HUES48 (cell line): ENCODE data around the gene RAPGEF6.

Source experiments
- H3K27ac ChIP-seq: one replicate; pipeline ENCODE4 v1.7.0; 2013; ENCODE audit warnings: low read depth, low read length, inconsistent platforms
- H3K27me3 ChIP-seq: 2 replicates; pipeline ENCODE4 v1.6.1; 2013; ENCODE audit warnings: mild to moderate bottlenecking, low read length; ENCODE audit not compliant: control insufficient read depth, insufficient read depth
- H3K36me3 ChIP-seq: 2 replicates; pipeline ENCODE4 v1.6.1; 2013; ENCODE audit warnings: low read length; ENCODE audit not compliant: control insufficient read depth, insufficient read depth
- H3K4me1 ChIP-seq: 2 replicates; pipeline ENCODE4 v1.6.1; 2013; ENCODE audit warnings: mild to moderate bottlenecking, low read length; ENCODE audit not compliant: control insufficient read depth, insufficient read depth
- H3K4me3 ChIP-seq: 2 replicates; pipeline ENCODE4 v1.5.1; 2013; ENCODE audit warnings: mild to moderate bottlenecking, low read depth, low read length
- H3K9ac ChIP-seq: 2 replicates; pipeline ENCODE4 v1.6.1; 2013; ENCODE audit warnings: mild to moderate bottlenecking, low read depth, low read length, moderate library complexity
- H3K9me3 ChIP-seq: 2 replicates; pipeline ENCODE4 v1.6.1; 2013; ENCODE audit warnings: low read length; ENCODE audit not compliant: control insufficient read depth, insufficient read depth

RAPGEF6 gene

DNA sequence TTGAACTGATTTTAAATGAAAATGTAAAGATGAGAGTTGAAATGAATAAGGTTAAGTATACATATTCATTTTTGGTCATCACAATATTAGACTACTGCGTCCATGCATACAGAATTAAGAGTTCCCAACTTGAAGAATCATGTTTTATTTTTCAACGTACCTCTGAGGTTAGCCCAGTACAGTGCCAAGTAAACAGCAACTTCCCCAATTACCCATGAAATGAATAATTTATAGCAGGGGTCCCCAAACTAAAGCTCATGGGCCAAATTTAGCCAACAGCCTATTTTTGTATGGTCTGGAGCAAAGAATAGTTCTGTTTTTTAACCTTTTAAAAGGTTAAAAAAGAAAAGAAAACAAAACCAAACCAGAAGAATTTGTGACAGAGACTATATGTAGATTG, 203.2 kb downstream of the RAPGEF6 start:
- Histone ChIP-seq H3K9ac (no peak overlapping the region), H3K27me3 (no peaks in the 10 kb centered on the region), H3K36me3 (peaks cover 60% of the 10 kb centered on the region), H3K4me1 (no peaks in the 10 kb centered on the region), H3K4me3 (no peak overlapping the region), H3K9me3 (no peaks in the 10 kb centered on the region), H3K27ac (no peak overlapping the region)

DNA sequence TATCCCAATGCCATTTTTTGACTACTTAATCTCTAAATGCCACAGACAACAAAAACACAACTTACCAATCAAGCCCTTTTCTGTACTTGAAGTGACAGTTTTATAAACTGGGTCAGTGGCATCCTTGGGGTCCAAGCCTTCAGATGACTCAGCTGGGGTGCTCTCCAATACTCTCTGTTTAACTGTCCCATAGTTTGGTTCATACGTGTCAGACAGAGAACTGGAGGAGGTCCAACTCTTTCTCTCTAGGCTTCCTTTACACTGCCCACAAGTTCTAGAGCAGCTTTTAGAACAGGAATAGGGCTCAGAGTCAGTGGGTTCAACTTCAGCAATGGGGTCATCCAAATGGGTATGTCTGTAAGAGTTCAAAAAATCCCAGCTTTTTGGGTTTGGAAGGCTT, 204.2 kb downstream of the RAPGEF6 start:
- H3K36me3 ChIP-seq = peaks cover 58% of the 10 kb centered on the region
- H3K4me1 ChIP-seq = no peaks in the 10 kb centered on the region
- no peak overlapping the region for H3K4me3 ChIP-seq
- H3K9me3 ChIP-seq = no peaks in the 10 kb centered on the region
- no peak overlapping the region for H3K9ac ChIP-seq
- no peaks in the 10 kb centered on the region for H3K27me3 ChIP-seq
- H3K27ac ChIP-seq = no peak overlapping the region

DNA sequence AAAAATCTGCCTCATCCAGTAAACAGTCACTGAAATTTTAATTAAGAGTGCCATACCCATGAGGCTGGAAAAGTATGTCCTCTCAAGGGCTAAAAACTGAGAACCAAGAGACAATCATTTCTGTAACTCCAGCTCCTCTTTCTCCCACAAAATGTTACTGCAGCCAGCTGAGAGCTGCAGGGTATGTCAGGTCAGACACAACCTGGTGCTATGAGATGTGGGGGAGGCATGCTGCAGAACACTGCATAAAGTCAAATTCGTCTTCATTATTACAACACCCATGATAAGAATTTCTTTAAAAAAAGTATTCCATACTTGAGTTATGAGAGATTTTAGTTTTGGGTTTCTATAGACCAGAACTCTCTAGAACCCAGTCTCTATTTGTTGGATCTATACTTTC, 209.0 kb downstream of the RAPGEF6 start:
- no peaks in the 10 kb centered on the region for H3K4me1 ChIP-seq
- no peak overlapping the region for H3K4me3 ChIP-seq
- no peaks in the 10 kb centered on the region for H3K27me3 ChIP-seq
- H3K36me3 ChIP-seq = peaks cover 36% of the 10 kb centered on the region
- H3K9ac ChIP-seq = no peak overlapping the region
- H3K27ac ChIP-seq = no peak overlapping the region
- no peaks in the 10 kb centered on the region for H3K9me3 ChIP-seq

DNA sequence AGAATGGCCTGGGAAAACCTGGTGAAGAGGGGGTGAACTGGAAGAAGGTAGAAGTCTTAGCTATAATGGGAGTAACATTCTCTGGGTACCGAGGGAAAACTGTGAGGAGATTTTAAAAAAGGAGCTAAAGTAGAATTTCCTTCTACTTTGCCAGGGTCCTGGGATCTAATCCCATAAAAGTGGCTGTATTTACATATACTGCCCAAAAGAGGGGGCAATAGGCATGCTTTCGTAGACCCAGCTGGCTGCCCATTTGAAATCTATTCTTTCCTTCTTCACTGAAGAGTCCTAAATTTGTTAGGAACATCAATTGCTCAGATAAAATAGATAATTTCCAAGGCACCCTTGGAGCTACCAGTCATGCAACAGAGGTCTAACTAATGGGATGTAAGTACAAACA, 212.0 kb downstream of the RAPGEF6 start:
- Histone ChIP-seq H3K27ac (no peak overlapping the region), H3K4me3 (no peak overlapping the region), H3K27me3 (no peaks in the 10 kb centered on the region), H3K4me1 (no peaks in the 10 kb centered on the region), H3K9me3 (no peaks in the 10 kb centered on the region), H3K9ac (no peak overlapping the region), H3K36me3 (peaks cover 21% of the 10 kb centered on the region)

DNA sequence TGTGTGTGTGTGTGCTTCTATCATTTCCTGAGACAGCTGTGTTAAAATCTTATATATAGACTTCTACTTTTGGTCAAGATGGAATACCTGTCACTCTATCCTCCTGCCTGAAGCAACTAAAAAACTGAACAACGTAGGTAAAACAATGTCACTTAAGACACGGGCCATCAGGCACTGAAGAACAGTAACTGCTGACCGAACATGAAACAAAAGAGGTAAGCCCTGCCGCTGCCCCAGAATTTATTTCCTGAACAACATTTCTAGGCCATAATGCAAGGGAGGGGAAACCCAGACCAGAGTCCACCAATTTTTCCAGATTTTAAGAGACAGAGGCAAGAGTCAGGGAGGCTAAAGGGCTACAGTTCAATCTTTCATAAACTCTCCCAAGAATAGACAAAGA, 215.2 kb downstream of the RAPGEF6 start:
- no peak overlapping the region for H3K4me3 ChIP-seq
- no peaks in the 10 kb centered on the region for H3K9me3 ChIP-seq
- H3K9ac ChIP-seq = no peak overlapping the region
- peaks cover 14% of the 10 kb centered on the region; the same call in 1 of the 2 replicates for H3K36me3 ChIP-seq
- H3K4me1 ChIP-seq = no peaks in the 10 kb centered on the region
- H3K27me3 ChIP-seq = no peaks in the 10 kb centered on the region
- no peak overlapping the region for H3K27ac ChIP-seq

DNA sequence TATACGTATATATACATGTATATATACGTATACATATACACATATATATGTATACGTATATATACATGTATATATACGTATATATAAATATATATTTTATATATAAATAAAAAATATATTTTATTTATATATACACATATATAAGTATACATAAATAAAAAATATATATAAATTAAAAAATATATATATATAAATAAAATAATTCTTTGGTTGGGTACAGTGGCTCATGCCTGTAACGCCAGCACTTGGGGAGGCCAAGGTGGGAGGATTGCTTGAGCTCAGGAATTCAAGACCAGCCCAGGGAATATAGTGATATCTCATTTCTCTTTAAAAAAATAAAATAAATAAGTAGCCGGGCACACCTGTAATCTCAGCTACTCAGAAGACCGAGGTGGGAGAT, 216.2 kb downstream of the RAPGEF6 start:
- Histone ChIP-seq H3K36me3 (peaks cover 14% of the 10 kb centered on the region; the same call in 1 of the 2 replicates), H3K27ac (no peak overlapping the region), H3K9me3 (no peaks in the 10 kb centered on the region), H3K27me3 (no peaks in the 10 kb centered on the region), H3K4me3 (no peak overlapping the region), H3K4me1 (no peaks in the 10 kb centered on the region), H3K9ac (no peak overlapping the region)

DNA sequence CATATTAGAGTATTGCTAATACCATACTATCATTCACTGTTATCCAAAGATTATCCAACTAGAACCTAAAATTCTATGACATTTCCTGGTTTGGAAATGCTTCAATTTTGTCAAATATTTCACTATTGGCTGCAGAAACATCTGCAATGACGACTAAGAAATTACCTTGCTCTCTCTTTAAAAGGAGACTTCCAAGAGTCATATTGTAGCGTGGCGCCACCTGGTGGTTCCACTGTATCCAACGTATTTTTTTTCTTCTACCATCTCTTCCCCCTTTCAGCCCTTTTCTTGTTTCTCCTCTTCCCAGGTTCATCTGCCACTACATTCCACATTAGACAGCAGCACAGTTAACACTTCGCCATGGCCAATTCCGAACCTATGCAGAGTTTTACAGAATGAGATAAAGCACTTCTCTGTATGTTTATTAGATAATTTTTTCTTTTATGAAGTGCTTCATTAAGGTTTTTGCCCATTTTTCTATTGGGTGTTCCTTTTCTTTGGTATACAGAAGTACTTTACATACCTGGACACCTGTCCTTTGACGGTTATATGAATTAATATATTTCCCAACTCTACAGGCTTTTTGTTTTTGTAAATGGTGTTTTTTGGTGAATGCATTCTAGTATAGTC, 217.7 kb downstream of the RAPGEF6 start:
- no peak overlapping the region for H3K27ac ChIP-seq
- H3K9ac ChIP-seq = no peak overlapping the region

DNA sequence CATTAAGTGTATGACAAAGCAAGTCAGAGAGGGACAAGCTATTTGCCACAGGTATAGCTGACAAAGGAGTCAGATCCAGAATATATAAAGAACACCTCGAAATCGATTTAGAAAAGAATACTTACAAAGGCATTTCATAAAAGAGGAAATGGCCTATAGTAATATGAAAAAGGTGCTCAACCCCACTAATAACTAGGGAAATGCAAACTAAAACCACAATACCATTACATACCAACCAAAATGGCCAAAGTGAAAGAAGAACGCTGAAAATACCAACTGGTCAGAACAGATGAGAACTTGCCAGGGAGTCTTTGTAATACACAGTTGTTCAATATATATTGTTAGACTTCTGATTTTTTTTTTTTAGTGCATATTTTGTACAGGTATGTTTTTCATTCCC, 218.3 kb downstream of the RAPGEF6 start:
- H3K27ac ChIP-seq = no peak overlapping the region
- H3K4me1 ChIP-seq = no peaks in the 10 kb centered on the region
- no peak overlapping the region for H3K4me3 ChIP-seq
- H3K36me3 ChIP-seq = peaks cover 4% of the 10 kb centered on the region; the same call in 1 of the 2 replicates
- H3K9me3 ChIP-seq = no peaks in the 10 kb centered on the region
- H3K27me3 ChIP-seq = no peaks in the 10 kb centered on the region
- H3K9ac ChIP-seq = no peak overlapping the region

More for the DNA sequence above, 217.7 kb downstream of the RAPGEF6 start:
- Histone ChIP-seq H3K27me3 (no peaks in the 10 kb centered on the region), H3K36me3 (peaks cover 8% of the 10 kb centered on the region; the same call in 1 of the 2 replicates), H3K9me3 (no peaks in the 10 kb centered on the region), H3K4me3 (no peak overlapping the region), H3K4me1 (no peaks in the 10 kb centered on the region)

DNA sequence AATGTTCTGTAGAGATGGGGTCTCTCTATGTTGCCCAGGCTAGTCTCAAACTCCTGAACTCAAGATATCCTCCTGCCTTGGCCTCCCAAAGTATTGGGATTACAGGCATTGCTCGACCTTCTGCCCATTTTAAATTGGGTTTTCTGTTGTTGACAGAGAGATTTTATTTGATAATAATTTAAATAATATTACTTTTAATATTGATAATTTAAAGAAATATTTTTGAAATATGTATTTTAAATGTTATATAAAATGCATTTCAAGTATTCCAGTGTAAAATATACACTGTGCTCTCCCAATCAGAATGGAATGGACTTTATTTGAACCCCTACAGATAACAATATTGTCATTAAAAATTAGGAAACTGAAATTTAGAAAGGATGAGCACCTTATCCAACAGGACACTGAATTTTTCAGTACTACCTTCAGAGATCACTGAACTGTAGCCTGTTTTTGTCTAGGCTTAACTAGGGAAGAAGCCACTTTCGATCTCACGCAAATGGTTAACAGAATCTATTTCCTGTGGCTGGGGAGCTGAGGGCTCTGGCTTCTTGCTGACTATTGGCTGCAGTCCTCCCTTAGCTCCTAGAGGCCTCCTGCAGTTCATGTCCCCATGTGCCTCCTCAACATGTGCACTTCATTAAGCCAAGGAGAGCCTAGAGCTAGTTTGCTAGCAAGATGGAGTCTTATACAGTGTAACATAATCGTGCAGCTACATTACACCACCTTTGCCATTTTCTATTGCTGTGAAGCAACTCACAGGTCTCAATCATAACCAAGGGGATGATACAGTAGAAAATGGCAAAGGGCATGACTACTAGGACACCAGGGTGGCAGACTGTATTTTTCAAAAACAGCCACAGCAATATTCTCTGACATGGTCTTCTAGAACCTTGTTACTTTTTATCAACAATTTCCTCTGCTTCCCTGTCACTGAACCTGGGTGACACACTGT, 221.1 kb downstream of the RAPGEF6 start:
- H3K9ac ChIP-seq = no peak overlapping the region
- H3K27ac ChIP-seq = no peak overlapping the region

DNA sequence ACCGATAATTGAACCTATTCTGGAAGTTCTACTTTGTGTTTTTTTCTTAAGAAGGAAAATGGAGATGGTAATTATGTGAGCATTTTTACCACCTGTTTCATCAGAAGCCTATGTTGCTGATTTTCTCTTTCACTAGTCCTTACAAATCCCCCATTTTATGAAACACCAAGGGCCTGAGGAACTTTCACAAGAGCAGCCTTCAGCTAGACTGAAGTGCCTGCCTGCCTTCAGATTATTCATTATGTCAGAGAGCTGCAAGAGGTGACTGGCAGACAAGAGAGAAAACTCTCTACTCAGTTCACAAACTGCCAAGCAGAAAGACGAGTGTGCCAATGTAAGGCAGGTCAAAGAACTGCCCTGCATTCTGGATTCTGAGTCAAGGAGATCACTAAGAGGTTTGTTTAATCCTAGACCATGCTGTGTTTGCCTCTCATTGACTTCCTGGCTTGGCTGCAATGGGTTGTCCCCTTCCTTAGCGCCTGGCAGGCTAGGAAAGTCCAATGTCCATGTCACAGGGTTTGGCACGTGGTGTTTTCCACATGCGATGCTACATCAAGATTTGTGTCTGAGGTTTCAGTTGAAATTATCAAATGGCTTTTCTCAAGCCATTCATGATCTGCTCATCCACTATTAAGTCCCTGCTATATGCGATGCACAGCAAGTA, 227.9 kb downstream of the RAPGEF6 start:
- Histone ChIP-seq H3K36me3 (peaks cover 14% of the 10 kb centered on the region), H3K4me1 (no peaks in the 10 kb centered on the region), H3K27me3 (no peaks in the 10 kb centered on the region)

More for the DNA sequence above, 221.1 kb downstream of the RAPGEF6 start:
- Histone ChIP-seq H3K4me1 (no peaks in the 10 kb centered on the region), H3K36me3 (peaks cover 3% of the 10 kb centered on the region; the same call in 1 of the 2 replicates), H3K9me3 (no peaks in the 10 kb centered on the region), H3K27me3 (no peaks in the 10 kb centered on the region), H3K4me3 (no peak overlapping the region)

DNA sequence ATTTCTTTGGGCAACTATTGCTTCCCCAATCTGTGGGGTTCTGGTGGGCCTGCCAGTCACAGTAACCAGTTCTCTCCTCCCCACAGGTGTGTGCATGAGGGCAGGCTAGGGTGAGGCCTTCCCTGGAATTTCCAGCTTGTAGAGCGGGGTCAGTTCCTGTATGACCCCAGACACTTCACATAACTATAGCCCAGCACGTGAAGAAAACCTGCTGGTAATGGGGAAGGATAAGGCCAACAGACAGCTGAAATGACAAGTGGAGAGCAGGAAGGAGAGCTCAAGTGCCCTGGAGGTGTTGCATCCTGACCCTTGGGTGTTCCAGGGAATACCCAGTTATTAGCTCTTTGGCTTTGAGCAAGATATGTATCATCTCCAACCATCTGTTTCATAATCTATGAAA, 229.0 kb downstream of the RAPGEF6 start:
- H3K36me3 ChIP-seq = peaks cover 14% of the 10 kb centered on the region
- H3K4me3 ChIP-seq = no peak overlapping the region
- H3K9ac ChIP-seq = no peak overlapping the region
- no peaks in the 10 kb centered on the region for H3K9me3 ChIP-seq
- no peaks in the 10 kb centered on the region for H3K27me3 ChIP-seq
- no peak overlapping the region for H3K27ac ChIP-seq
- H3K4me1 ChIP-seq = no peaks in the 10 kb centered on the region

More for the DNA sequence above, 227.9 kb downstream of the RAPGEF6 start:
- H3K27ac ChIP-seq = no peak overlapping the region
- no peaks in the 10 kb centered on the region for H3K9me3 ChIP-seq
- no peak overlapping the region for H3K4me3 ChIP-seq
- H3K9ac ChIP-seq = no peak overlapping the region
